Neural progenitor cell (in vitro differentiated cells): ENCODE data around the gene TBPL2. TPM values are rescaled to one million over a fixed set of nuclear protein-coding genes. Genes with fewer than 3 reads are reported as not detected.
"Not testable (repeated sequence)": the region's sequence is repeated elsewhere in the genome, so short reads cannot be mapped to it uniquely, and the experiment has no call there.

ENCODE experiments used
- DNase-seq: peaks from one replicate; pipeline ENCODE4 v3.0.0-alpha.2; 2016; ENCODE audit warnings: low spot score
- H2AFZ ChIP-seq: fragments of 200-600 bp; sonication (generic); replicated peaks from 2 replicates; pipeline ENCODE4 v1.6.1; 2016; ENCODE audit warnings: antibody characterized with exemption
- H3F3A ChIP-seq: fragments of 200-600 bp; sonication (generic); 2 replicates; pipeline ENCODE4 v1.6.1; 2016; ENCODE audit warnings: antibody characterized with exemption, low read depth
- H3K27ac ChIP-seq: fragments of 200-600 bp; sonication (generic); 2 replicates; pipeline ENCODE4 v1.5.1; 2016; ENCODE audit warnings: mild to moderate bottlenecking
- H3K27me3 ChIP-seq: fragments of 200-600 bp; sonication (generic); 2 replicates; pipeline ENCODE4 v1.6.1; 2016; ENCODE audit warnings: mild to moderate bottlenecking, moderate library complexity
- H3K36me3 ChIP-seq: fragments of 200-600 bp; sonication (generic); 2 replicates; pipeline ENCODE4 v1.5.1; 2016
- H3K4me1 ChIP-seq: fragments of 200-600 bp; sonication (generic); 2 replicates; pipeline ENCODE4 v1.6.1; 2016; ENCODE audit warnings: mixed run types
- H3K4me2 ChIP-seq: fragments of 200-600 bp; sonication (generic); 2 replicates; pipeline ENCODE4 v1.6.1; 2016
- H3K4me3 ChIP-seq: fragments of 200-600 bp; sonication (generic); 2 replicates; pipeline ENCODE4 v1.5.1; 2016
- H3K79me2 ChIP-seq: fragments of 200-600 bp; sonication (generic); 2 replicates; pipeline ENCODE4 v1.6.1; 2016; ENCODE audit warnings: low read depth
- H3K9ac ChIP-seq: fragments of 200-600 bp; sonication (generic); 2 replicates; pipeline ENCODE4 v1.6.1; 2016
- H3K9me3 ChIP-seq: fragments of 200-600 bp; sonication (generic); 2 replicates; pipeline ENCODE4 v1.5.1; 2016; ENCODE audit warnings: low read depth
- H4K20me1 ChIP-seq: fragments of 200-600 bp; sonication (generic); 2 replicates; pipeline ENCODE4 v1.6.1; 2016; ENCODE audit warnings: low read depth
- H3K27ac Mint-ChIP-seq: 3 replicates; pipeline ENCODE4 v1.8.0; 2021; ENCODE audit warnings: mixed read lengths
- H3K27me3 Mint-ChIP-seq: 2 replicates; pipeline ENCODE4 v1.8.0; 2022; ENCODE audit warnings: low read depth, mild to moderate bottlenecking, inconsistent platforms, moderate library complexity, mixed read lengths; ENCODE audit not compliant: insufficient read depth
- H3K36me3 Mint-ChIP-seq: 3 replicates; pipeline ENCODE4 v1.8.0; 2021; ENCODE audit warnings: mixed read lengths
- H3K4me1 Mint-ChIP-seq: 3 replicates; pipeline ENCODE4 v1.8.0; 2021; ENCODE audit warnings: mixed read lengths
- H3K4me3 Mint-ChIP-seq: 3 replicates; pipeline ENCODE4 v1.8.0; 2021; ENCODE audit warnings: mild to moderate bottlenecking, moderate library complexity, mixed read lengths
- H3K9me3 Mint-ChIP-seq: 3 replicates; pipeline ENCODE4 v1.8.0; 2020; ENCODE audit warnings: mixed read lengths
- CTCF ChIP-seq: fragments of 200-600 bp; sonication (generic); IDR thresholded peaks from 2 replicates; pipeline ENCODE4 v1.5.1; 2017; ENCODE audit warnings: antibody characterized with exemption, mild to moderate bottlenecking
- EZH2 ChIP-seq: fragments of 200-600 bp; sonication (generic); IDR thresholded peaks from 2 replicates; pipeline ENCODE4 v1.6.1; 2017; ENCODE audit warnings: antibody characterized with exemption, mild to moderate bottlenecking, moderate library complexity
- EZH2phosphoT487 ChIP-seq: fragments of 200-600 bp; sonication (generic); IDR thresholded peaks from 2 replicates; pipeline ENCODE4 v1.6.1; 2017; ENCODE audit warnings: antibody characterized with exemption
- total RNA-seq: library from RNA; depleted of rRNA; stranded (reverse); fragments of >200 nt; gene quantifications from 2 replicates; pipeline ENCODE4 v1.2.3, GENCODE V29; 2015; ENCODE audit warnings: low replicate concordance

Gene TBPL2
- total RNA-seq, 1 donor from 2014 or later, result not detected

- H3K36me3 ChIP-seq, result no peaks in the 10 kb centered on the region
- Mint-ChIP-seq H3K27ac (no peak overlapping the region), H3K4me3 (no peak overlapping the region), H3K27me3 (peaks cover 2% of the 10 kb centered on the region), H3K36me3 (peaks cover 17% of the 10 kb centered on the region), H3K9me3 (no peaks in the 10 kb centered on the region), H3K4me1 (peaks cover 2% of the 10 kb centered on the region)
- H2AFZ ChIP-seq, result no peak overlapping the region
- no peaks in the 10 kb centered on the region for H3K79me2 ChIP-seq
- no peak overlapping the region for H3K9ac ChIP-seq
- H4K20me1 ChIP-seq, result no peaks in the 10 kb centered on the region
- H3K4me2 ChIP-seq, result no peak overlapping the region
- DNase-seq, result no peak
- H3K4me3 ChIP-seq, result no peak overlapping the region
- TF ChIP-seq EZH2phosphoT487 (no peak), EZH2 (no peak), CTCF (no peak)
- H3K27ac ChIP-seq, result no peak overlapping the region
- no peaks in the 10 kb centered on the region for H3F3A ChIP-seq
- no peaks in the 10 kb centered on the region for H3K4me1 ChIP-seq
- H3K27me3 ChIP-seq, result no peaks in the 10 kb centered on the region
- no peaks in the 10 kb centered on the region for H3K9me3 ChIP-seq
Observed at GRCh38 chr14:55384536-55384935, 55.9 kb downstream of the TBPL2 start.

GRCh38 chr14:55383541-55384140 lies 56.8 kb downstream of the TBPL2 start:
- H2AFZ ChIP-seq, result no peak overlapping the region
- no peaks in the 10 kb centered on the region for H3K9me3 ChIP-seq
- Mint-ChIP-seq H3K4me3 (no peak overlapping the region), H3K36me3 (peaks cover 14% of the 10 kb centered on the region), H3K9me3 (no peaks in the 10 kb centered on the region), H3K27me3 (peaks cover 2% of the 10 kb centered on the region), H3K27ac (no peak overlapping the region), H3K4me1 (peaks cover 2% of the 10 kb centered on the region)
- H3K27ac ChIP-seq, result no peak overlapping the region
- H4K20me1 ChIP-seq, result no peaks in the 10 kb centered on the region
- no peak overlapping the region for H3K9ac ChIP-seq
- H3K36me3 ChIP-seq, result no peaks in the 10 kb centered on the region
- H3F3A ChIP-seq, result no peaks in the 10 kb centered on the region
- H3K4me1 ChIP-seq, result no peaks in the 10 kb centered on the region
- DNase-seq, result no peak
- no peak overlapping the region for H3K4me3 ChIP-seq
- TF ChIP-seq EZH2, result no peak
- TF ChIP-seq EZH2phosphoT487, result no peak
- TF ChIP-seq CTCF, result no peak
- no peaks in the 10 kb centered on the region for H3K27me3 ChIP-seq
- H3K4me2 ChIP-seq, result no peak overlapping the region
- no peaks in the 10 kb centered on the region for H3K79me2 ChIP-seq

GRCh38 chr14:55383056-55383466 lies 57.4 kb downstream of the TBPL2 start:
- not testable (repeated sequence) for H3K9ac ChIP-seq, H3K27me3 ChIP-seq, H3K4me3 ChIP-seq, H3K4me1 ChIP-seq, H3K4me1 Mint-ChIP-seq, H3K9me3 ChIP-seq, H2AFZ ChIP-seq, H3K27me3 Mint-ChIP-seq, H3K4me2 ChIP-seq, H3K4me3 Mint-ChIP-seq, H3K79me2 ChIP-seq, H3K36me3 ChIP-seq, DNase-seq, H3K27ac Mint-ChIP-seq, H3F3A ChIP-seq, H3K9me3 Mint-ChIP-seq, H4K20me1 ChIP-seq, H3K27ac ChIP-seq
- H3K36me3 Mint-ChIP-seq, result peaks cover 12% of the 10 kb centered on the region

GRCh38 chr14:55382483-55382882 lies 57.9 kb downstream of the TBPL2 start:
- TF ChIP-seq EZH2phosphoT487, result no peak
- TF ChIP-seq CTCF, result no peak
- no peak for TF ChIP-seq EZH2
- H3K4me3 Mint-ChIP-seq, result no peak overlapping the region

More at GRCh38 chr14:55382483-55382882, 57.9 kb downstream of the TBPL2 start:
- Histone ChIP-seq H3K9ac (no peak overlapping the region), H4K20me1 (no peaks in the 10 kb centered on the region), H3K27me3 (no peaks in the 10 kb centered on the region), H3K4me3 (no peak overlapping the region), H3K79me2 (no peaks in the 10 kb centered on the region), H3F3A (no peaks in the 10 kb centered on the region), H3K9me3 (no peaks in the 10 kb centered on the region), H2AFZ (no peak overlapping the region), H3K4me1 (no peaks in the 10 kb centered on the region), H3K36me3 (peaks cover 2% of the 10 kb centered on the region), H3K4me2 (no peak overlapping the region), H3K27ac (no peak overlapping the region)
- DNase-seq, result no peak
- Mint-ChIP-seq H3K9me3 (no peaks in the 10 kb centered on the region), H3K36me3 (peaks cover 11% of the 10 kb centered on the region), H3K27ac (no peak overlapping the region), H3K4me1 (peaks cover 2% of the 10 kb centered on the region), H3K27me3 (peaks cover 2% of the 10 kb centered on the region)
